Adrenal gland (tissue), 12 donors: Measurements from ENCODE around the gene SIL1. TPM values are rescaled to one million over a fixed set of nuclear protein-coding genes. Genes with fewer than 3 reads are reported as not detected.

Experiments used
- DNase-seq, 7 donors: peaks; one replicate each; pipeline ENCODE4 v3.0.0-alpha.2; 2019 to 2020
- H3K27ac ChIP-seq, 5 donors: fragments of 200-600 bp; sonication (generic) in 4 of 5; 1 replicate in 3 of 5; 2 replicates in 2 of 5; pipeline versions ENCODE4 v1.5.1 to v1.8.0; 2016 to 2020; ENCODE audit warnings: mild to moderate bottlenecking in 1 of 5
- H3K27me3 ChIP-seq: fragments of 200-600 bp; 2 replicates; pipeline ENCODE4 v1.8.0; 2021
- H3K36me3 ChIP-seq, 2 donors: fragments of 200-600 bp; replicated peaks in 1 of 2; 1 replicate in 1 of 2; 2 replicates in 1 of 2; pipeline versions ENCODE4 v1.5.1 to v1.8.0; 2018 to 2022
- H3K4me1 ChIP-seq, 2 donors: fragments of 200-600 bp; replicated peaks in 1 of 2; 1 replicate in 1 of 2; 2 replicates in 1 of 2; pipeline versions ENCODE4 v1.5.1 to v1.8.0; 2018 to 2021
- H3K4me3 ChIP-seq, 4 donors: fragments of 200-600 bp; sonication (generic) in 3 of 4; one replicate each; pipeline ENCODE4 v1.5.1; 2016 to 2018
- H3K9me3 ChIP-seq, 3 donors: fragments of 200-600 bp; sonication (generic) in 1 of 3; replicated peaks in 1 of 3; 1 replicate in 2 of 3; 2 replicates in 1 of 3; pipeline versions ENCODE4 v1.5.1 to v1.8.0; 2016 to 2021
- POLR2A ChIP-seq, 2 donors: fragments of 450-650 bp; IDR thresholded peaks; one replicate each; pipeline ENCODE4 v1.6.1; 2017; ENCODE audit warnings: antibody characterized with exemption in 2 of 2, mild to moderate bottlenecking in 2 of 2, moderate library complexity in 1 of 2
- WGBS, 4 donors: extraction: QIAGEN DNeasy Blood & Tissue Kit in 2 of 4; methylation state at CpG; one replicate each; pipeline versions ENCODE4 v1.1.5 to v1.1.7; 2013 to 2017; 5-methylcytosine and 5-hydroxymethylcytosine counted together
- intact Hi-C, 2 donors: fragments of 100-400 bp; cut with DNase I; formaldehyde crosslinking; loops; one replicate each; pipeline versions ENCODE4 v1.14.1 to v1.15.0; 2022 to 2023
- polyA plus RNA-seq, 3 donors: library from polyadenylated mRNA; stranded (reverse); fragments of 200-250 nt in 2 of 3; fragments of 350-450 nt in 1 of 3; fragmentation: Illumina TruSeq in 1 of 3; extraction: RNeasy Lipid Tissue Mini Kit (QIAGEN cat#74804) in 1 of 3; gene quantifications; one replicate each; pipeline ENCODE4 v1.2.3, GENCODE V29; 2013 to 2014
- total RNA-seq, 9 donors: library from RNA; depleted of rRNA in 4 of 9; stranded (reverse); fragments of >200 nt in 4 of 9; fragments of 120-200 nt in 1 of 9; fragmentation: NEBNext Ultra II Directional in 1 of 9; extraction: Animal tissue kit (Norgen Biotek cat#: 25700) in 1 of 9; gene quantifications; one replicate each; pipeline versions ENCODE4 v1.1.0 to v1.2.4, GENCODE V29; 2013 to 2023
- TF ChIP-seq, protein P1 (sequence below), 6 experiments: fragments of 450-650 bp in 4 of 6; fragments of 200-600 bp in 2 of 6; sonication (generic) in 1 of 6; IDR thresholded peaks; 1 replicate in 5 of 6; 2 replicates in 1 of 6; pipeline versions ENCODE4 v1.5.1 to v1.8.0; 2016 to 2021; ENCODE audit warnings: antibody characterized with exemption in 6 of 6, mild to moderate bottlenecking in 2 of 6, moderate library complexity in 1 of 6
- donor health status: healthy with polysubstance abuse.
- donor health status: Bipolar disorder and iron deficiency.
- donor health status: DM: yes; HTN: yes; CAD: no.
- donor health status: DM: no; HTN: no; CAD: no.
- donor health status: DM: no; HTN: no; CAD: no.
- donor health status: DM: yes; HTN: yes; CAD: no.

SIL1 gene
- total and polyA plus RNA-seq, 12 donors = 81.9 to 313 (median 142) TPM

DNA sequence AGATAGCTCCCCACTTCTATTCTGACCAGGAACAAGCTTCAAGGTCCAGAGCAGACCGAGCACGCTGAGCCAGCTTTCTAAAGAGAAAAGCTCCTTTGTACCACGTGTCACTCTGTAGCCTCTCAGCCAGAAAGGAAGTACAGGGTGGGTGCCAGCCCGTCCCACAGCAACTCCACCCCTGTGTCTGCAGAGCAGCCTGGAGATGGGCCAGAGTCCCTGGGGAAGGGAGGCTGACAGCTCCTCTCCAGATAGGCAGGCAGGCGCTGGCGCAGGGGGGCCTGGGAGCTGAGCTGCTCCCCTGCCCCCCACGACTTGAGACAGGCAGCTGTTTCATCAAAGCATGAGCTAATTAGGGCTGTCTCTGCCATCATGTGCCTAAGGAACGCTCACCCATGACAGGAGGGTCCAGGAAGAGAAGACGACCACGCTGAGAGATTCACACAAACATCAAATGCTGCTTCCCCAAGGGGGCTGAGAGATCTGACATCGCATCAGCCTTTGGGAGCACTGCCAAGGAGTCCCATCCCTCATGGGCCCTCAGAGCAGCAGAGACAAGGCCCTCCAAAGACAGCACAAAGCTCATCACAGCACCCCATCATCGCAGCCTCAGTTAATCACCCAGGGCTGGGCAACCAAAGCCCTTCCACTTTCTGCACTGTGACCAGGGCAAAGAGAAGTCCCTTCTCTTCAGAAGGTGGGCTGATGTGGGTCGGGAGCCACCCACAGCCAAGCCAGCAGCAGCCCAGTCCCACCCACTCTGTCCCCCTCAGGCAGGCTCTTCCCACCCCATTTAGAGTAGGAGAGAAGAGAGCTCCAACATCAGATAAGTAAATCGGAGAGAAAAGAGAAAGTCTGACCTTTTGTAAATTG is 244.5 kb downstream of the SIL1 start:
- H3K4me1 ChIP-seq = peaks cover 48 to 70% of the 10 kb centered on the region in 2 donors
- no peaks in the 10 kb centered on the region for H3K36me3 ChIP-seq
- intact Hi-C loops = no loop called here
- peak overlapping the region; percentile 48 to 87 (median 84) for H3K27ac ChIP-seq
- 18 to 45% (median 21%) methylated on average over 6 to 14 of the region's 14 CpGs for WGBS, 4 donors
- peak; percentile 93 to 98 (median 96) for DNase-seq
- no peaks in the 10 kb centered on the region for H3K27me3 ChIP-seq
- no peak overlapping the region for H3K4me3 ChIP-seq
- TF ChIP-seq, protein P1, sequence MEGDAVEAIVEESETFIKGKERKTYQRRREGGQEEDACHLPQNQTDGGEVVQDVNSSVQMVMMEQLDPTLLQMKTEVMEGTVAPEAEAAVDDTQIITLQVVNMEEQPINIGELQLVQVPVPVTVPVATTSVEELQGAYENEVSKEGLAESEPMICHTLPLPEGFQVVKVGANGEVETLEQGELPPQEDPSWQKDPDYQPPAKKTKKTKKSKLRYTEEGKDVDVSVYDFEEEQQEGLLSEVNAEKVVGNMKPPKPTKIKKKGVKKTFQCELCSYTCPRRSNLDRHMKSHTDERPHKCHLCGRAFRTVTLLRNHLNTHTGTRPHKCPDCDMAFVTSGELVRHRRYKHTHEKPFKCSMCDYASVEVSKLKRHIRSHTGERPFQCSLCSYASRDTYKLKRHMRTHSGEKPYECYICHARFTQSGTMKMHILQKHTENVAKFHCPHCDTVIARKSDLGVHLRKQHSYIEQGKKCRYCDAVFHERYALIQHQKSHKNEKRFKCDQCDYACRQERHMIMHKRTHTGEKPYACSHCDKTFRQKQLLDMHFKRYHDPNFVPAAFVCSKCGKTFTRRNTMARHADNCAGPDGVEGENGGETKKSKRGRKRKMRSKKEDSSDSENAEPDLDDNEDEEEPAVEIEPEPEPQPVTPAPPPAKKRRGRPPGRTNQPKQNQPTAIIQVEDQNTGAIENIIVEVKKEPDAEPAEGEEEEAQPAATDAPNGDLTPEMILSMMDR (IDR thresholded peaks at IDR 0.05) = no peak
- TF ChIP-seq POLR2A (IDR thresholded peaks at IDR 0.05) = peak in 1 of 2 donors; percentile 57
- H3K9me3 ChIP-seq = no peaks in the 10 kb centered on the region

DNA sequence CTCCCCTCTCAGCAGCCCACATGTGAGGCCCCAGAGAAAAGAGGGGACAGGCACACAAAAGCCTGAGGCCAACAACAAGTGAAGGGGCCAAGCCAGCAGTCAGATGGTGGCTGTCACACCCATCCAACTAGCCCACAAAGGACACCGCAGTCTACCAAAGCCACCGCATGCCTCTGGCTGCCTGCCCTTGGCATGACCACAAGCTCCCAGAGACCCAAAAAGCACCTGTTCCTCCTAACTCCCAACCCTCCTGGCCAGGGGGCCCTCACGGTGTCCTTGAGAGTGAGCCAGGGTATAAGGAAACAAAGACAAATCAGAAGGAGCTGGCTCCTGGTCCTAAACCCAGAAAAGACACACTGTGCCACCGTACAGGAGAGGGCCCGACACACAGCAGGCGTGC is 245.2 kb downstream of the SIL1 start:
- Histone ChIP-seq H3K9me3 (no peaks in the 10 kb centered on the region), H3K4me1 (peaks cover 48 to 74% of the 10 kb centered on the region in 2 donors), H3K27ac (peak overlapping the region; percentile 48 to 87 (median 84)), H3K4me3 (no peak overlapping the region), H3K36me3 (no peaks in the 10 kb centered on the region), H3K27me3 (no peaks in the 10 kb centered on the region)
- 6 to 44% (median 17%) methylated on average over 6 of the region's 6 CpGs for WGBS, 4 donors
- TF ChIP-seq, protein P1 (IDR thresholded peaks at IDR 0.05) = no peak
- TF ChIP-seq POLR2A (IDR thresholded peaks at IDR 0.05) = no peak
- intact Hi-C loops = no loop called here
- peak in 4 of 7 donors; percentile 41 to 74 (median 54) for DNase-seq

DNA sequence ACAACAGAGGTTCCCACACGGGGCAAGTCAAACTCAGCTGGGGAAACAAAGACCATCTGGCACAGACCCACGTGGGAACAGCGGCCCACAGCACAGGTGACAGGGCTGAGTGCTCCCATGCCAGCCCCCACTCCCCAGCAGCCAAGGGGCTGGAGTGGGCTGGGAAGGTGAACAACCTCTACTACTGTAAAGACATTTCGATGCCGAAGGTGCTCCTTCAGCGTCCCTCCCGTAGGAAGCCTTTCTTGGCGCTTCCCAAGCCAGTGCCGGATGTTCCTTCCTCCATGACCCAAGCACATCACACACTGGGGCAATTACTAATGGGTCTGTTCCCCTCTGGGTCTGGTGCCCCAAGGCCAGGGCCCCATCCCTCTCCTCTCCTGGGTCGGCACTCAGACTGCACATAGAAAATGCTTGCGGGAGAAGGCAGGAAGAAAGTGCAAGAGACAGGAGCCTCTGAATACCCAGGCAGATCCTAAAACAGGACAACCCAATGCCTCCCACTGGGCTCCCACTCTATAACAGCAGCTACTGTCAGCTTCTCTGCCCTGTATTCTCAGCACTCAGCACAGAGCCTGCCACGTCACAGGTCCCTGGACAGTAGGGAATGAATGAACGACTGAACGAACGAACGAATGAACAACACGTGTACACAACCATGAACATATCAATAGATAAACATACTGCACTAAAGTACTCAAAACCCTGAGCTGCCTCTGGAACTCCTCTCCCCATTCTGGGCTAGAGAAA is 246.0 kb downstream of the SIL1 start:
- intact Hi-C loops = no loop called here
- H3K9me3 ChIP-seq = no peaks in the 10 kb centered on the region
- H3K4me3 ChIP-seq = no peak overlapping the region
- WGBS, 4 donors = 68 to 85% (median 82%) methylated on average over 9 to 17 of the region's 17 CpGs
- TF ChIP-seq POLR2A (IDR thresholded peaks at IDR 0.05) = no peak
- TF ChIP-seq, protein P1 (IDR thresholded peaks at IDR 0.05) = no peak
- no peaks in the 10 kb centered on the region for H3K27me3 ChIP-seq
- no peak for DNase-seq
- H3K27ac ChIP-seq = peak overlapping the region in 4 of 5 donors; percentile 61 to 87 (median 84)
- peaks cover 48 to 74% of the 10 kb centered on the region in 2 donors for H3K4me1 ChIP-seq
- H3K36me3 ChIP-seq = peaks cover 0 to 1% of the 10 kb centered on the region in 2 donors
